Stimulated activated CD8-positive, alpha-beta memory T cell treated with anti-CD3 and anti-CD28 coated beads, Interleukin-12 subunit alpha, Interleukin-12 subunit beta, amount 100 ng/mL, for 24 hours (primary cell): ENCODE measurements around the gene LIF.

Source experiments
- DNase-seq: peaks from one replicate; pipeline ENCODE4 v3.0.0-alpha.2; 2020; ENCODE audit errors: extremely low read depth

Gene LIF

DNA sequence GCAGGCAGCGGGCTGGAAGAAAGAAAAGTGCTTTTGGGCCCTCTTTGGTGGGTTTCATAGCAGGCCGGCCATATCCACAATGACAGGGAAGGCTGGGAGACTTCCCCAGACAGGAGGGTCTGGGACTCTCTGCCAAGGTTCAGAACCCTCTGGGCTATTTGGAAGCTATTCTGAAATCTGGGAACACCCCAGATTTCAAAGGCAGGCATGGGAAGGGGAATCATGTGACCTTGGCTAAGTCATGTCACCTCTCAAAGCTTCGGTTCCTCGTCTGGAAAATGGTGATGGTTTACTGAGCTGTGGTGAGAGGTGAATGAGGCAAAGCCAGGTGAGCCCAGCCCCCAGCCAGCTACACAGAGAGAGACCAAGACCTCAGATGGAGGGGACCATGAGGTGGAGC is 38.1 kb upstream of the LIF start:
- no peak for DNase-seq

DNA sequence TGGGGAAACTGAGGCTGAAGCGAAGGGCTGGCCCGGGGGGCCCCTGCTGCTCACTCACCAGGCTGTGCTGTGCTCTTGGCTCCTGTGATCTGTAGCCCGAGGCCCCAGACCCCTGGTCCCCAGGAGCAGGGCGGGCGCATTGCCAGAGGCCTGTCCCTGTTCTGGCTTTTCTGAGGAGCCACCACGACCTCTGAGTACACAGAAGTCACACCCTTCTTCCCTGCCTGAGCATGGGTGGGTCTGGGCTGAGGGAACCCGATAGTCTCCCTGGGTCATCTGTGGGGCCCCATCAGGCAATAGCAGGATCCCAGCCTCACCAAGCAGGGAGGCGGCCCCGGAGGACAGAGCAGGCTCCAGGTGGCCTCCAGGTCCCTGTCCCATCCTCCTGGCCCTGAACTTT is 37.6 kb upstream of the LIF start:
- no peak for DNase-seq

- no peak for DNase-seq
Observed at GRCh38 chr22:30283342-30283741, 36.8 kb upstream of the LIF start.

- DNase-seq: no peak
Observed at GRCh38 chr22:30282616-30283046, 36.1 kb upstream of the LIF start.

DNA sequence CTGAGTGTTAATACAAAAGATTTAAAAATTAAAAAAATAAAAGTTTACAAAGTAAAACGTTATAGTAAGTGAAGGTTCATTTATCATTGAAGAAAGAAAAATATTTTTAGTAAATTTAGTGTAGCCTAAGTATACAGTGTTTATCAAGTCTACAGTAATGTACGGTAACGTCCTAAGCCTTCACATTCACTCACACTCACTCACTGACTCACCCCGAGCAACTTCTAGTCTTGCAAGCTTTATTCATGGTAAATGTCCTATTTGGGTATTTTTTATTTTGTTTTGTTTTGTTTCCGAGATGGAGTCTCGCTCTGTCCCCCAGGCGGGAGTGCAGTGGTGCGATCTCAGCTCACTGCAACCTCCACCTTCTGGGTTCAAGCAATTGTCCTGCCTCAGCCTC is 33.9 kb upstream of the LIF start:
- no peak for DNase-seq

DNA sequence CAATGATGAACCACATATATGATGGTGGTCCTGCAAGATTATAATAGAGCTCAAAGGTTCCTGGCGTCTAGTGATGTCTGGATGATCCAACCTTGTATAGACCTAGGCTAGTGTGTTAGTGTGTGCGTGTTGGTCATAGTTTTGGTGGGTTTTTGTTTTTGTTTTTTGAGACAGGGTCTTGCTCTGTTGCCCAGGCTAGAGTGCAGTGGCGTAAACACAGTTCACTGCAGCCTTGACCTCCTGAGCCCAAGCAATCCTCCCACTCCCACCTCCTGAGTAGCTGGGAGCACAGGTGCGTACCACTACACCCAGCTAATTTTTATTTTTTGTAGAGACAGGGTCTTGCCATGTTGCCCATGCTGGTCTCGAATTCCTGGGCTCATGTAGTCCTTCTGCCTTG is 33.4 kb upstream of the LIF start:
- no peak for DNase-seq

GRCh38 chr22:30279046-30279788 is 32.7 kb upstream of the LIF start:
- DNase-seq: no peak

DNA sequence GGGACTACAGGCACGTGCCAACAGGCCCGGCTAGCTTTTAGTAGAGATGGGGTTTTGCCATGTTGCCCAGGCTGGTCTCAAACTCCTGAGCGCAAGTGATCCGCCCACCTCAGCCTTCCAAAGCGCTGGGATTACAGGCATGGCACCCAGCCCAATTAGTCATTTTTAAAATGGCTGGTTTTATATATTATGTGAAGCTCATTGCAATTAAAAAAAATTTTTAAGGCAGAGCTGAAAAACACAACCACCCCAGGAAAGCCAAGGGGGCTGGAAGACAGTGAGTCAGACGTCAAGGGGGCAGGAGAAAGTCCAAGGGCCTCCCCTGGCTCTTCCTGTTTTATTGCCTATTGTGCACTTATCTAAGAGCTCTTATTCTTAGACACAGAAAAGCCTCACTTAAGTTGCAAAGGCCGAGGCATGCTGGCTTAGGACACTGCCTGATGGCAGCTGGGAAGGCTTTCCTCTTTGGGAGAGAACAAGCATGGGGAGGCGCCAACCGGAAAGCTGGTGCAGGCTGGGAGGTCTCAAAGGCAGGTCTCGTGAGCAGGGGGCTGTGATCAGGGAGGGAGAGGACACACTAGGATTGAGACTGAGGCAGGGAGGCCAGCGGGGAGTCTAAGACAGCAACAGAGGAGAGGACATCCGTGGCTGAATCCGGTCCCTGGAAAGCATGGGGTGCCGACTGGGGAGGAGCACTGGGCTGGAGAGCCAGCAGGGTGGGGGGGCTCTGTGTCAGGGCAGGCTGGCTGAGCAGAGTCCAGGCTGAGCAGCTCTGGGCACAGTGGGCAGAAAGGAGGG is 31.2 kb upstream of the LIF start:
- DNase-seq: no peak

DNA sequence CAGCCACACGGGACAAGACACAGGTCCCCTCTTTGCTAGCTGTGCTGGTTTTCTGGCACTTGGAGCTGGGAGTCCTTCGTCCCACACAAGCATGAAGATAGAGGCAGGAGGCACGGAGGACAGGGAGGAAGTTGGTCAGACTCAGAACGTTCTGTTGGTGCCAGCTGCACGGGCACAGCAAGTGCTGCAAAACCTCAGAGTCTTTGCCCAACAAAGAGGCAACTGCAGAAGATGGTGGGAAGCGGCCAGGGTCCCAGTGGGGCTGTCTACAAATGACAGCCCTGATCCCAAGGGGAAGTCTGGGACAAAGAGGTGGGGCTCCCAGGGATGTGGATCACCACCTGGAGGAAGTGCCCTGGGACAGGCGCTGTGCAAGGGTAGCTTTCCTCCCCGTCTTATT is 29.5 kb upstream of the LIF start:
- DNase-seq: no peak

DNA sequence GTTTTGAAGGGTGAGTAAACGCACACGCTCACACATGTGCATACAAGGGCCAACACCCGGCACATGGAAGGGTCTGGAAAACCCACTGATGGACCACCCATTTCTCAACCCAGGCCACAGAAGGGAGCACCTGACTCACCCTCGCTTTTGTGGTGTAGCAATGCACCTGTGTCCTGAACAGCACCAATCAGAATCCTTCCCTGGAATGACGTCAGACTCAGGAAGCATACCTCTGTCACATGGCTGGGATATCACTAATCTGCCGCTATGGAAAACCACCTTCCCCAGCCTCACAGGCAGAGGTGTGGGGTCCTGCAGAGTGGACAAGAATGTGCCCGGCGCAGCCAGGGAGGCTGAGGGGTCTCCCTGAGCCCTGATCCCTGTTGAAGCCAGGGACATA is 29.1 kb upstream of the LIF start:
- no peak for DNase-seq

GRCh38 chr22:30274437-30274812 is 27.9 kb upstream of the LIF start:
- DNase-seq: no peak

GRCh38 chr22:30273711-30274436 is 27.3 kb upstream of the LIF start:
- no peak for DNase-seq

DNA sequence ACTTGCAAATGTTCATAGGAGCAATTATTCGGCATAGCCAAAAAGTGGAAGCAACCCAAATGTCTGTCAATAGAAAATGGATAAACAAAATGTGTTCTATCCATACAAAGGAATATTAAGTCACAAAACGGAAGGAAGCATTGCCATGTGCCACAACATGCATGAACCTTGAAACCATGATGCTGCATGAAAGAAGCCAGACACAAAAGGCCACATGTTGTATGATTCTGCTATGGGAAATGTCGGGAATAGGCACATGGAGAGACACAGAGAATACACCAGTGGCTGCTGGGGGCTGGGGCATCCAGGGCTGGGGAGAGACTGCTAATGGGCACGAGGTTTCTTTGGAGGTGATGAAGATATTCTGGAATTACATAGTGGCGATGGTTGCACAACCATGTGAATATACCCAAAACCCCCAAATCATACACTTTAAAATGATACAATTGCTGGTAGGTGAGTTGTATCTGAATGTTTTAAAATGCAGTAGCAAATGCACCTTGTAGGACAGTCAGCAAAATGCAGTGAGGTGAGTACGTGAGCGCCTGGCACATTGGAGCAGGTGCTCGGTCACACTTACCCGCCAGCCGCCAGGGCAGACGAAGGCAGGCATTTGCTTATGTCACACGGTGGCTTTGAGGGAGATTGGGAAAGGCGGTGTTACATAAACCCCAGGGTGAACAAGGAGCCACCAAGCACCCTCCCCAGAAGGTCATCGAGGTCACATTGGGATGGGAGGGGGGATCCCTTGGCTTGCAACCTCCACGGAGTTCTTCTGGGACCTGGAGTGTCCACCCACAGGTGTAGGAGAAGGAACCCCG is 26.4 kb upstream of the LIF start:
- no peak for DNase-seq

- no peak for DNase-seq
Observed at GRCh38 chr22:30270832-30271231, 24.3 kb upstream of the LIF start.

GRCh38 chr22:30268331-30268730 is 21.8 kb upstream of the LIF start:
- no peak for DNase-seq

- no peak for DNase-seq
Observed at GRCh38 chr22:30267382-30268302, 21.1 kb upstream of the LIF start.

GRCh38 chr22:30266445-30267381 is 20.2 kb upstream of the LIF start, which contains the start of gene OSM:
Gene OSM, minus strand, starts transcription at chr22:30266851. Its CDS starts 52 bp downstream, at chr22:30266799.
- DNase-seq: no peak

- DNase-seq: peak; percentile 71
Observed at GRCh38 chr22:30265823-30266444, 19.4 kb upstream of the LIF start.

DNA sequence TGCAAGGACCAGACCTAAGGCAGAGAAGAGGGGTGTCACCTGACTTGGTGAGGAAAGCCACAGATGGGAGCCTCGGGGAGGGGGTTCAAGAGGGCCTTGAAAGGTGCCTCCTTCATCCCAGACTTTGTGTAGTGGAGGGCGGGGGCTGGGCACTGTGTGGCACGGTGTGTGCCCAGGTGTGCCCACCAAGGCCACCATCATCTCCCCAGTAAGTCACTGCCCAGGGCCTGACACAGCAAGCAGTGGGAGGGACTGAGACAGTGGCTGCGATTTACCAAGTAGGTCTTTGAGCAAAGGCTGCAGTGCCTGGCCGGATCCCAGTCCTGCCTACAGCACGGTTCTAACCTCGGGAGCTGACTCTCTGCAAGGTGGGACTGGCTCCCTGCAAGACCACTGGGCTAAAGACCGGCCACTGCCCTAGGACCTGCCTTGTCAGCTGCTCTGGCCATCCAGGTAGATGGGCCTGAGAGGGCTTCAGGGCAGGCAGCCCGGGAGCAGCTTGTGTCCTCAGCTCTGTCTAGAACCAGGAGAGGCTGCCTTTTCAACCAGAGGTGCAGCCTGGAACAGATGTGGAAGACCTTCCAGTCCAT is 18.7 kb upstream of the LIF start:
- no peak for DNase-seq
